Panc1 (cell line): Measurements from ENCODE around the gene BCL10. TPM values are rescaled to one million over a fixed set of nuclear protein-coding genes. Genes with fewer than 3 reads are reported as not detected.

Experiments used
- ATAC-seq: fragments of 200-7000 bp; cut with Tn5 transposase; 2 replicates; pipeline ENCODE4 v1.9.1; 2020; ENCODE audit warnings: mild to moderate bottlenecking, moderate library complexity
- BruUV-seq: library from RNA; stranded (reverse); fragments of 400-500 nt; replicated peaks from 2 replicates; lab custom pipeline; 2021; lab: Mats Ljungman, UMichigan
- CTCF ChIA-PET: fragments of 300-600 bp; sonication (Branson Sonifier 250); formaldehyde crosslinking; loops from one replicate; lab custom pipeline; 2022; ENCODE audit warnings: antibody characterized with exemption; lab: Charles Lee
- POLR2A ChIA-PET: fragments of 300-600 bp; sonication (Branson Sonifier 250); formaldehyde crosslinking; loops from one replicate; lab custom pipeline; 2022; ENCODE audit warnings: antibody characterized with exemption; lab: Charles Lee
- DNase-seq: peaks from one replicate; pipeline ENCODE4 v3.0.0-alpha.2; 2010; ENCODE audit warnings: low read depth, low spot score
- H3K27ac ChIP-seq: 2 replicates; pipeline ENCODE4 v1.5.1; 2011; ENCODE audit warnings: mild to moderate bottlenecking, low read length, inconsistent platforms
- H3K27me3 ChIP-seq: fragments of 200-500 bp; sonication (Bioruptor generic); 2 replicates; pipeline ENCODE4 v1.6.0; 2014; ENCODE audit warnings: low read length, inconsistent platforms; ENCODE audit not compliant: control insufficient read depth, insufficient read depth
- H3K36me3 ChIP-seq: fragments of 200-500 bp; sonication (Bioruptor generic); 2 replicates; pipeline ENCODE4 v1.5.1; 2014; ENCODE audit warnings: inconsistent platforms, mild to moderate bottlenecking, low read length, moderate library complexity; ENCODE audit not compliant: control insufficient read depth, insufficient read depth
- H3K4me1 ChIP-seq: 2 replicates; pipeline ENCODE4 v1.5.1; 2011; ENCODE audit warnings: inconsistent platforms, mild to moderate bottlenecking, low read length, moderate library complexity; ENCODE audit not compliant: control insufficient read depth, insufficient read depth
- H3K4me3 ChIP-seq, 2 experiments: 2 replicates each; pipeline ENCODE4 v1.5.1; 2011 to 2012; ENCODE audit warnings: low read depth in 2 of 2, low read length in 2 of 2, mild to moderate bottlenecking in 2 of 2, inconsistent platforms in 1 of 2, moderate library complexity in 1 of 2
- H3K9me3 ChIP-seq: fragments of 200-500 bp; sonication (Bioruptor generic); 2 replicates; pipeline ENCODE4 v1.5.1; 2014; ENCODE audit warnings: low read depth, mild to moderate bottlenecking, inconsistent platforms, low read length, moderate library complexity; ENCODE audit not compliant: control insufficient read depth, insufficient read depth
- CTCF ChIP-seq: fragments of 450-650 bp; IDR thresholded peaks from 2 replicates; pipeline ENCODE4 v1.5.1; 2017; ENCODE audit warnings: mild to moderate bottlenecking
- POLR2AphosphoS5 ChIP-seq: IDR thresholded peaks from 2 replicates; pipeline ENCODE4 v1.6.1; 2012; ENCODE audit warnings: mild to moderate bottlenecking, low read depth, low read length, moderate library complexity
- REST ChIP-seq, 2 experiments: IDR thresholded peaks; 2 replicates each; pipeline ENCODE4 v1.6.1; 2011 to 2012; ENCODE audit warnings: low read depth in 2 of 2, control low read depth in 1 of 2, low read length in 1 of 2, mild to moderate bottlenecking in 1 of 2, moderate library complexity in 1 of 2; ENCODE audit not compliant: insufficient read depth in 1 of 2
- SIN3A ChIP-seq: IDR thresholded peaks from 2 replicates; pipeline ENCODE4 v1.6.1; 2012; ENCODE audit warnings: low read depth, mild to moderate bottlenecking, low read length, moderate library complexity, borderline replicate concordance; ENCODE audit not compliant: insufficient read depth
- TCF7L2 ChIP-seq: IDR thresholded peaks from 2 replicates; pipeline ENCODE4 v1.6.1; 2011; ENCODE audit warnings: mild to moderate bottlenecking, low read depth, low read length, inconsistent platforms
- in situ Hi-C: cut with HindIII; loops from 2 replicates; pipeline ENCODE4 v1.10.0; 2016; ENCODE audit warnings: low sequenced_read_pairs, low pct_unique_long_range_greater_than_20kb
- intact Hi-C: fragments of 100-400 bp; cut with micrococcal nuclease; formaldehyde crosslinking; loops from one replicate; pipeline ENCODE4 v1.10.0; 2022; ENCODE audit not compliant: unreplicated experiment
- total RNA-seq: library from RNA; stranded (reverse); gene quantifications from one replicate; pipeline ENCODE4 v1.2.1, GENCODE V29; 2021; ENCODE audit not compliant: unreplicated experiment

BCL10 gene
- total RNA-seq, 1 experiment from 2014 or later, result 69.9 TPM

- in situ Hi-C loops, result no loop called here
Observed at GRCh38 chr1:85228972-85229371, 47.5 kb downstream of the BCL10 start.

GRCh38 chr1:85225624-85226380 lies 50.6 kb downstream of the BCL10 start:
- ATAC-seq (no peak), DNase-seq (no peak)
- Histone ChIP-seq H3K36me3 (no peaks in the 10 kb centered on the region), H3K27ac (peak overlapping the region; percentile 4; the same call in 1 of the 2 replicates), H3K27me3 (no peaks in the 10 kb centered on the region), H3K9me3 (no peaks in the 10 kb centered on the region), H3K4me1 (peaks cover 5% of the 10 kb centered on the region; the same call in 1 of the 2 replicates), H3K4me3 (no peak overlapping the region)
- no TSS peak for BruUV-seq
- POLR2A ChIA-PET, result no interaction called here
- CTCF ChIA-PET, result no interaction called here
- in situ Hi-C loops, result no loop called here
- intact Hi-C loops, result no loop called here
- TF ChIP-seq CTCF (no peak), SIN3A (no peak), TCF7L2 (no peak), REST (IDR thresholded peaks at IDR 0.05; ENCODE audit: insufficient read depth in 1 of 2, low read depth in 2 of 2, low read length in 1 of 2) (no peak)

More at GRCh38 chr1:85228972-85229371, 47.5 kb downstream of the BCL10 start:
- ChIA-PET POLR2A (interaction anchor here (0.7 kb wide), 1 partner anchor 873 kb away, joined by 10 read pairs; no protein-coding TSS in a partner anchor), CTCF (interaction anchor here (0.6 to 0.7 kb wide), 2 partner anchors 18 to 177 kb away, joined by 3 to 4 read pairs; no protein-coding TSS in a partner anchor)
- H3K27ac ChIP-seq, result no peak overlapping the region
- no peak overlapping the region for H3K4me3 ChIP-seq
- no peaks in the 10 kb centered on the region for H3K36me3 ChIP-seq
- H3K9me3 ChIP-seq, result no peaks in the 10 kb centered on the region
- DNase-seq (no peak), ATAC-seq (no peak)
- intact Hi-C loops, result no loop called here
- BruUV-seq, result no TSS peak
- TF ChIP-seq REST (IDR thresholded peaks at IDR 0.05; ENCODE audit: insufficient read depth in 1 of 2, low read depth in 2 of 2, low read length in 1 of 2) (no peak), SIN3A (no peak), TCF7L2 (no peak), POLR2AphosphoS5 (no peak), CTCF (no peak)
- H3K27me3 ChIP-seq, result no peaks in the 10 kb centered on the region
- H3K4me1 ChIP-seq, result peaks cover 5% of the 10 kb centered on the region; the same call in 1 of the 2 replicates
